ENCODE data around the gene TMEM43. TPM values are rescaled to one million over a fixed set of nuclear protein-coding genes. Genes with fewer than 3 reads are reported as not detected.

TMEM43 gene
- polyA plus RNA-seq, 1 donor (not counting 4 experiments of a cell fraction or from before 2014, with no cell fraction given): 111 TPM

- H2AFZ ChIP-seq (ENCODE audit: control insufficient read depth, low read length): no peak overlapping the region
- H3K27ac ChIP-seq (ENCODE audit: control insufficient read depth, insufficient read depth, low read length): no peak overlapping the region
- peaks cover 45% of the 10 kb centered on the region for H3K4me1 ChIP-seq (ENCODE audit: control insufficient read depth, extremely low read depth, insufficient read depth, low read length)
- peaks cover 3% of the 10 kb centered on the region for H3K79me2 ChIP-seq (ENCODE audit: control insufficient read depth, insufficient read depth, low read length)
- H3K4me3 ChIP-seq (ENCODE audit: control insufficient read depth in 2 of 3, extremely low read depth in 1 of 3, insufficient read depth in 2 of 3, low read depth in 1 of 3, low read length in 3 of 3): no peak overlapping the region
- no peak for DNase-seq (ENCODE audit: low read depth, low spot score)
- H3K9me1 ChIP-seq (ENCODE audit: control insufficient read depth, extremely low read depth, insufficient read depth, low read length): no peaks in the 10 kb centered on the region
- no peak for FAIRE-seq
- no peaks in the 10 kb centered on the region for H3K9me3 ChIP-seq (ENCODE audit: control insufficient read depth, low read depth, low read length)
- H3K9ac ChIP-seq (ENCODE audit: control insufficient read depth, extremely low read depth, insufficient read depth, low read length): no peak overlapping the region
- TF ChIP-seq EZH2 (IDR thresholded peaks at IDR 0.05; ENCODE audit: low read length): no peak
- no peak for TF ChIP-seq CTCF (optimal IDR thresholded peaks at IDR 0.05 in 1 of 3, IDR thresholded peaks at IDR 0.05 in 1 of 3, conservative IDR thresholded peaks at IDR 0.05 in 1 of 3; ENCODE audit: extremely low read depth in 1 of 3, insufficient read depth in 2 of 3, low read length in 3 of 3)
- H3K27me3 ChIP-seq (ENCODE audit: control insufficient read depth, extremely low read depth, insufficient read depth, low read length): no peaks in the 10 kb centered on the region
- no peak overlapping the region for H3K4me2 ChIP-seq (ENCODE audit: control insufficient read depth, extremely low read depth, insufficient read depth, low read depth, low read length)
- H4K20me1 ChIP-seq (ENCODE audit: control insufficient read depth, extremely low read depth, insufficient read depth, low read length): peaks cover 2% of the 10 kb centered on the region
- peaks cover 30 to 52% of the 10 kb centered on the region in 2 experiments for H3K36me3 ChIP-seq (ENCODE audit: control insufficient read depth in 2 of 2, extremely low read depth in 1 of 2, insufficient read depth in 2 of 2, low read length in 2 of 2)
- dilution Hi-C loops (cut with MboI; ENCODE audit: extremely low pct_ligation_motif_present, low sequenced_read_pairs): no loop called here
These were observed 21.7 kb downstream of the TMEM43 start for GRCh38 chr3:14146381-14147065.

DNA sequence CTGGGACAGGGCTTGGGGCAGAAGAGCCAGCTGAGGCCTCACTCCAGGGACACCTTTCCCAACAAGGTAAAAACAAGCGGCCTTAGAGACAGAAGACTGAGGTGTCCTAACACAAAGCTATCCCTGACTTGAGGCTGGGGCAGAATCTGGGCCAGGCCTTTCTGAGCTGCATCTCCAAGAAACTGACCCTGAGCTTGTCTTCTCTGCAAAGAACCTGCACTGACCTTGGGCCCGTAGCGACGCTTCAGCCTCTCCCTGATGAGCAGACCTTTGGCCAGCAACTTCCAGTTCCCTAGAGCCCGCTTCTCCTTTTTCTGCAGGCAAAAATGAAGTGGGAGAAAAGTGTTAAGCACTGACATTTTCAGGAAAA is 22.2 kb downstream of the TMEM43 start:
- no peak for DNase-seq (ENCODE audit: low read depth, low spot score)
- Histone ChIP-seq H3K27me3 (ENCODE audit: control insufficient read depth, extremely low read depth, insufficient read depth, low read length) (no peaks in the 10 kb centered on the region), H2AFZ (ENCODE audit: control insufficient read depth, low read length) (no peak overlapping the region), H3K36me3 (ENCODE audit: control insufficient read depth in 2 of 2, extremely low read depth in 1 of 2, insufficient read depth in 2 of 2, low read length in 2 of 2) (peaks cover 32 to 54% of the 10 kb centered on the region in 2 experiments), H3K9me3 (ENCODE audit: control insufficient read depth, low read depth, low read length) (no peaks in the 10 kb centered on the region), H3K4me1 (ENCODE audit: control insufficient read depth, extremely low read depth, insufficient read depth, low read length) (peaks cover 43% of the 10 kb centered on the region), H3K9me1 (ENCODE audit: control insufficient read depth, extremely low read depth, insufficient read depth, low read length) (no peaks in the 10 kb centered on the region), H3K4me2 (ENCODE audit: control insufficient read depth, extremely low read depth, insufficient read depth, low read depth, low read length) (no peak overlapping the region), H3K9ac (ENCODE audit: control insufficient read depth, extremely low read depth, insufficient read depth, low read length) (no peak overlapping the region), H3K27ac (ENCODE audit: control insufficient read depth, insufficient read depth, low read length) (no peak overlapping the region), H3K4me3 (ENCODE audit: control insufficient read depth in 2 of 3, extremely low read depth in 1 of 3, insufficient read depth in 2 of 3, low read depth in 1 of 3, low read length in 3 of 3) (no peak overlapping the region), H3K79me2 (ENCODE audit: control insufficient read depth, insufficient read depth, low read length) (peaks cover under 1% of the 10 kb centered on the region), H4K20me1 (ENCODE audit: control insufficient read depth, extremely low read depth, insufficient read depth, low read length) (peaks cover 2% of the 10 kb centered on the region)
- dilution Hi-C loops (cut with MboI; ENCODE audit: extremely low pct_ligation_motif_present, low sequenced_read_pairs): no loop called here
- TF ChIP-seq CTCF (optimal IDR thresholded peaks at IDR 0.05 in 1 of 3, IDR thresholded peaks at IDR 0.05 in 1 of 3, conservative IDR thresholded peaks at IDR 0.05 in 1 of 3; ENCODE audit: extremely low read depth in 1 of 3, insufficient read depth in 2 of 3, low read length in 3 of 3) (no peak), EZH2 (IDR thresholded peaks at IDR 0.05; ENCODE audit: low read length) (no peak)
- FAIRE-seq: no peak

All from keratinocyte (primary cell).